MM.1S (cell line): ENCODE results near the gene CPNE2.

Experiments used
- DNase-seq: peaks from one replicate; pipeline ENCODE4 v3.0.0-alpha.2; 2015
- H2AFZ ChIP-seq: fragments of 300-600 bp; sonication (generic); 2 replicates; pipeline ENCODE4 v1.6.0; 2016; ENCODE audit warnings: antibody characterized with exemption, low read length
- H3F3A ChIP-seq: fragments of 300-600 bp; sonication (generic); 2 replicates; pipeline ENCODE4 v1.6.1; 2016; ENCODE audit warnings: mild to moderate bottlenecking, antibody characterized with exemption, low read length, moderate library complexity, mixed read lengths; ENCODE audit not compliant: insufficient read depth
- H3K27ac ChIP-seq: fragments of 300-600 bp; sonication (generic); 2 replicates; pipeline ENCODE4 v1.5.1; 2016; ENCODE audit warnings: mild to moderate bottlenecking, low read length
- H3K27me3 ChIP-seq: fragments of 300-600 bp; sonication (generic); replicated peaks from 2 replicates; pipeline ENCODE4 v1.6.0; 2016; ENCODE audit warnings: low read length; ENCODE audit not compliant: insufficient read depth
- H3K36me3 ChIP-seq: fragments of 300-600 bp; sonication (generic); replicated peaks from 2 replicates; pipeline ENCODE4 v1.6.1; 2016; ENCODE audit warnings: mild to moderate bottlenecking, low read length, mixed read lengths; ENCODE audit not compliant: insufficient read depth
- H3K4me1 ChIP-seq: fragments of 300-600 bp; sonication (generic); 2 replicates; pipeline ENCODE4 v1.6.1; 2016; ENCODE audit warnings: low read length, mixed read lengths
- H3K4me2 ChIP-seq: fragments of 300-600 bp; sonication (generic); 2 replicates; pipeline ENCODE4 v1.6.0; 2016; ENCODE audit warnings: low read depth, low read length
- H3K4me3 ChIP-seq: fragments of 300-600 bp; sonication (generic); 2 replicates; pipeline ENCODE4 v1.5.1; 2016; ENCODE audit warnings: low read length, mixed read lengths
- H3K79me2 ChIP-seq: fragments of 300-600 bp; sonication (generic); 2 replicates; pipeline ENCODE4 v1.6.1; 2016; ENCODE audit warnings: mixed run types, low read length, mixed read lengths
- H3K9ac ChIP-seq: fragments of 300-600 bp; sonication (generic); 2 replicates; pipeline ENCODE4 v1.6.1; 2016; ENCODE audit warnings: low read length, mixed read lengths
- H3K9me2 ChIP-seq: fragments of 300-600 bp; sonication (generic); replicated peaks from 2 replicates; pipeline ENCODE4 v1.6.1; 2016; ENCODE audit warnings: mild to moderate bottlenecking, low read length, mixed read lengths; ENCODE audit not compliant: insufficient read depth
- H3K9me3 ChIP-seq: fragments of 300-600 bp; sonication (generic); replicated peaks from 2 replicates; pipeline ENCODE4 v1.6.1; 2016; ENCODE audit warnings: mild to moderate bottlenecking, low read length, mixed read lengths; ENCODE audit not compliant: insufficient read depth
- H4K20me1 ChIP-seq: fragments of 300-600 bp; sonication (generic); 2 replicates; pipeline ENCODE4 v1.6.1; 2016; ENCODE audit warnings: mild to moderate bottlenecking, low read length, moderate library complexity, mixed read lengths; ENCODE audit not compliant: insufficient read depth
- EZH2 ChIP-seq: fragments of 300-600 bp; sonication (generic); optimal IDR thresholded peaks from 2 replicates; pipeline ENCODE3; 2017; ENCODE audit warnings: low read depth, mild to moderate bottlenecking, antibody characterized with exemption, low read length, mixed read lengths
- EZH2phosphoT487 ChIP-seq: fragments of 300-600 bp; sonication (generic); IDR thresholded peaks from 2 replicates; pipeline ENCODE4 v1.6.1; 2018; ENCODE audit warnings: antibody characterized with exemption, low read length
- TF ChIP-seq, protein P1 (sequence below): fragments of 300-600 bp; sonication (generic); IDR thresholded peaks from 2 replicates; pipeline ENCODE4 v1.5.1; 2016; ENCODE audit warnings: antibody characterized with exemption, low read length, mixed read lengths

The CPNE2 gene

DNA sequence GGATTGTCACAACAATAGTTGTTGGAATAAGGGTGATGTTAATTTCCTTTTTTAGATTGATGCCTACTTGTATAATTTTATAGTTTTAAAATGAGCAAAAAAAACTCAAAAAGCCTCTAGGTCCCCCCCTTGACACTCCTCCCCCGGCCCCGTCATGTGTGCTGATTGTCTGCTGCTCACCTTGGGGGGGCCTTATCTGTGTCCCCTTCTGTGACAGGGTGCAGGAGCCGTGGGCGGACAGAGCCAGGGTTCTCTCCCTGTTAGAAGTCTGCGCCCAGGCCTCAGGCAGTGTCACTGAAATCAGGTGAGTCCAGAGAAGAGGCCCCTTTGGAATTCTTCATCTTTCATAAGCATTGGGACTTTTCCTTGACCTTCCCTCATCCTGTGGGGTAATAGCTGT, 27.4 kb upstream of the CPNE2 start:
- H3K9me2 ChIP-seq: no peaks in the 10 kb centered on the region
- no peaks in the 10 kb centered on the region for H3K36me3 ChIP-seq
- no peak overlapping the region for H3K4me2 ChIP-seq
- peaks cover 13% of the 10 kb centered on the region for H3K27me3 ChIP-seq
- DNase-seq: no peak
- H3K79me2 ChIP-seq: no peaks in the 10 kb centered on the region
- no peak overlapping the region for H3K4me3 ChIP-seq
- no peaks in the 10 kb centered on the region for H3K9me3 ChIP-seq
- H2AFZ ChIP-seq: no peak overlapping the region
- TF ChIP-seq EZH2: no peak
- no peak for TF ChIP-seq EZH2phosphoT487
- TF ChIP-seq, protein P1, sequence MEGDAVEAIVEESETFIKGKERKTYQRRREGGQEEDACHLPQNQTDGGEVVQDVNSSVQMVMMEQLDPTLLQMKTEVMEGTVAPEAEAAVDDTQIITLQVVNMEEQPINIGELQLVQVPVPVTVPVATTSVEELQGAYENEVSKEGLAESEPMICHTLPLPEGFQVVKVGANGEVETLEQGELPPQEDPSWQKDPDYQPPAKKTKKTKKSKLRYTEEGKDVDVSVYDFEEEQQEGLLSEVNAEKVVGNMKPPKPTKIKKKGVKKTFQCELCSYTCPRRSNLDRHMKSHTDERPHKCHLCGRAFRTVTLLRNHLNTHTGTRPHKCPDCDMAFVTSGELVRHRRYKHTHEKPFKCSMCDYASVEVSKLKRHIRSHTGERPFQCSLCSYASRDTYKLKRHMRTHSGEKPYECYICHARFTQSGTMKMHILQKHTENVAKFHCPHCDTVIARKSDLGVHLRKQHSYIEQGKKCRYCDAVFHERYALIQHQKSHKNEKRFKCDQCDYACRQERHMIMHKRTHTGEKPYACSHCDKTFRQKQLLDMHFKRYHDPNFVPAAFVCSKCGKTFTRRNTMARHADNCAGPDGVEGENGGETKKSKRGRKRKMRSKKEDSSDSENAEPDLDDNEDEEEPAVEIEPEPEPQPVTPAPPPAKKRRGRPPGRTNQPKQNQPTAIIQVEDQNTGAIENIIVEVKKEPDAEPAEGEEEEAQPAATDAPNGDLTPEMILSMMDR: no peak
- H3K4me1 ChIP-seq: no peaks in the 10 kb centered on the region
- no peak overlapping the region for H3K27ac ChIP-seq
- H3K9ac ChIP-seq: no peak overlapping the region
- no peaks in the 10 kb centered on the region for H4K20me1 ChIP-seq
- no peaks in the 10 kb centered on the region for H3F3A ChIP-seq

DNA sequence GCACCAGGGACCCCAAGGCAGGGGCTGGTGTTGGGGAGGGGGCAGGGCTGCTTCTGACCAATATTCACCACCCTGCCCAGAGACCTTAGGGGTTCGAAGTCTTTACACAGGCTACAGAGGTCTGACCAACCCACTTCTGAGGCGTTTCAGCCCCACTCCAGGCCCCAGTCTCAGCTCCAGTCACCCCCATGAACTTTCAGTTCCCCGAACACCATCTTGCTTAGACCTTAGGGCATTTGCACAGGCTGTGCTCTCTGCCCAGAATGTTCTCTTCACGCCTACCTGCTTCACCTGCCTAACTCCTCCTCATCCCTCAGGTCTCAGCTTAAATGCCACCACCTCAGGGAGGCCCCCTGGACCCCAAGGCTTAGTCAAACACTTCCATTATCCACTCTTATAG, 25.8 kb upstream of the CPNE2 start:
- Histone ChIP-seq H3K27ac (no peak overlapping the region), H3K27me3 (peaks cover 14% of the 10 kb centered on the region), H3K4me2 (no peak overlapping the region), H3K4me3 (no peak overlapping the region), H3K4me1 (peaks cover 7% of the 10 kb centered on the region), H3K9me2 (no peaks in the 10 kb centered on the region), H2AFZ (no peak overlapping the region), H3K9ac (no peak overlapping the region), H4K20me1 (no peaks in the 10 kb centered on the region), H3K79me2 (no peaks in the 10 kb centered on the region), H3K36me3 (no peaks in the 10 kb centered on the region), H3F3A (peaks cover 6% of the 10 kb centered on the region; the same call in 1 of the 2 replicates), H3K9me3 (no peaks in the 10 kb centered on the region)
- no peak for DNase-seq
- no peak for TF ChIP-seq EZH2
- TF ChIP-seq EZH2phosphoT487: no peak
- TF ChIP-seq, protein P1: no peak

DNA sequence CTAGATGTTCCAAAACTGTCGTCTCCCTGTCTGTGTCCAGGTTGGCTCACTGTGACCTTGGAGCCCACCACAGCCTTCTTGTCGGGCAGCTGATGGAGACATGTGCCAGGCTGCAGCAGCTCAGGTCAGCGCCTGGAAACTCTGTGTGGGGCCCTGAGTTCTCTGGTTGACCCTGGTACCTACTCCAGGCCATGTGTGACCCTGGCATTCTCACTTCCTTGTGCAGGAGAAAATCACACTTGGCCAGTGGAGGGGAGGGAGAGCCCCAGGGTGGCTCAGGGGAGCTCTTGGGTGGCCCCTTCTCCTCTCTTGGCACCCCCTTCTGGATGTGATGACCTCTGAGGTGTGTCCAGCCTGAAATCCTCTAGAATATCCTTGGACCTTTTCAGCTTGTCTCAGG, 25.0 kb upstream of the CPNE2 start:
- Histone ChIP-seq H4K20me1 (no peaks in the 10 kb centered on the region), H3F3A (peaks cover 13% of the 10 kb centered on the region), H3K4me1 (peaks cover 14% of the 10 kb centered on the region), H3K9ac (no peak overlapping the region), H3K36me3 (no peaks in the 10 kb centered on the region), H3K4me3 (no peak overlapping the region), H3K27me3 (peaks cover 14% of the 10 kb centered on the region), H3K9me3 (no peaks in the 10 kb centered on the region), H3K27ac (no peak overlapping the region), H3K9me2 (no peaks in the 10 kb centered on the region), H2AFZ (no peak overlapping the region), H3K79me2 (no peaks in the 10 kb centered on the region), H3K4me2 (no peak overlapping the region)
- DNase-seq: no peak
- no peak for TF ChIP-seq EZH2phosphoT487
- no peak for TF ChIP-seq EZH2
- TF ChIP-seq, protein P1: no peak
